WI38 (cell line): ENCODE data around the gene SP5.

Experiments
- H3K4me3 ChIP-seq: 2 replicates; pipeline ENCODE4 v1.5.1; 2011; ENCODE audit warnings: low read depth, mild to moderate bottlenecking, control low read depth, low read length
- CTCF ChIP-seq: IDR thresholded peaks from 2 replicates; pipeline ENCODE4 v1.5.1; 2012; ENCODE audit warnings: low read depth, mild to moderate bottlenecking, control low read depth, low read length

SP5 gene

GRCh38 chr2:170695521-170696410, 19.4 kb upstream of the SP5 start:
- TF ChIP-seq CTCF, result no peak
- H3K4me3 ChIP-seq, result no peak overlapping the region

GRCh38 chr2:170696948-170697347, 18.2 kb upstream of the SP5 start:
- TF ChIP-seq CTCF, result no peak
- H3K4me3 ChIP-seq, result no peak overlapping the region

- H3K4me3 ChIP-seq, result no peak overlapping the region
- TF ChIP-seq CTCF, result no peak
Measured at GRCh38 chr2:170701011-170701410, 14.1 kb upstream of the SP5 start.

- TF ChIP-seq CTCF, result no peak
Measured at GRCh38 chr2:170703776-170704476, 11.2 kb upstream of the SP5 start.

GRCh38 chr2:170707821-170708795, 7.0 kb upstream of the SP5 start:
- TF ChIP-seq CTCF, result no peak
- no peak overlapping the region for H3K4me3 ChIP-seq

More at GRCh38 chr2:170703776-170704476, 11.2 kb upstream of the SP5 start:
- no peak overlapping the region for H3K4me3 ChIP-seq

GRCh38 chr2:170710609-170710979, 4.5 kb upstream of the SP5 start:
- TF ChIP-seq CTCF, result no peak
- no peak overlapping the region for H3K4me3 ChIP-seq
